GM19397 (cell line): Measurements from ENCODE around the gene SPATA25.
"Not testable (repeated sequence)": the region's sequence is repeated elsewhere in the genome, so short reads cannot be mapped to it uniquely, and the experiment has no call there.

Experiments
- ATAC-seq: cut with Tn5 transposase; IDR thresholded peaks from one replicate; pipeline ENCODE4 v1.9.1; 2021; ENCODE audit warnings: mild to moderate bottlenecking, moderate library complexity; ENCODE audit not compliant: unreplicated experiment

SPATA25 gene

DNA sequence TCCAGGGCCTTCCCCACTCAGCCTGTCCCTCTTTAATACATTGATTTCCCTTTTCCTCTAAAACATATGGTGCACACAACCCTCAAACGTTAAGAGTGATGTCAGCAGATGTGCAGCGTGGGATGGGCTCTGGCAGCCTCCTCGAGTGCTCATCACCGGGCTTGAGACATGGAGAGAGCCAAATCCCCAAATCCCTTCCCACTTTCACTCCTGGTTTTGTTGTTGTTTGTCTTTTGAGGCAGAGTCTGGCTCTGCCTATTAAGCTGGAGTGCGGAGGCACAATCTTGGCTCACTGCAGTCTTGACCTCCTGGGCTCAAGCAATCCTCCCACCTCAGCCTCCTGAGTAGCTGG is 30.3 kb upstream of the SPATA25 start:
- no peak for ATAC-seq

DNA sequence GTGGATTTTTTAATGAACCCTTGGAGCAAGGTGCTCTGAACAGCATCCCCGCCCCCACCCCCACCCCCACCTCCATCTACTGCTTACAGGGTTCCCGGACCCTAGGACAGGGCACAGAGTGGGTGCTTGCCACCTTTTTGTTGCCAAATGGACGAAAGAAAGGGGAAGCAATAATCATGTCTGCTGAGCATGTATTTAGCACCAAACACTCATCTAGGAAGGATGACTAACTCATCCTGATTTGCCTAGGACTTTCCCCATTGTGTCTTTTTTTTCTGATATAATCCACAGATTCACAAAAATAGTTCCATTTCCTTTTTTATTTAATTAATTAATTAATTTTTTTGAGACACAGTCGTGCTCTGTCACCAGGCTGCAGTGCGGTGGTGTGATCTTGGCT is 25.7 kb upstream of the SPATA25 start:
- no peak for ATAC-seq

GRCh38 chr20:45912344-45912682 is 24.9 kb upstream of the SPATA25 start:
- no peak for ATAC-seq

GRCh38 chr20:45911486-45912343 is 24.3 kb upstream of the SPATA25 start, which contains the start of gene PLTP:
Gene PLTP (minus strand): TSS chr20:45912155. CDS start chr20:45911452, 703 bp downstream.
- no peak for ATAC-seq

- ATAC-seq = peak; percentile 84
Observed at GRCh38 chr20:45910670-45911485, 23.5 kb upstream of the SPATA25 start.

DNA sequence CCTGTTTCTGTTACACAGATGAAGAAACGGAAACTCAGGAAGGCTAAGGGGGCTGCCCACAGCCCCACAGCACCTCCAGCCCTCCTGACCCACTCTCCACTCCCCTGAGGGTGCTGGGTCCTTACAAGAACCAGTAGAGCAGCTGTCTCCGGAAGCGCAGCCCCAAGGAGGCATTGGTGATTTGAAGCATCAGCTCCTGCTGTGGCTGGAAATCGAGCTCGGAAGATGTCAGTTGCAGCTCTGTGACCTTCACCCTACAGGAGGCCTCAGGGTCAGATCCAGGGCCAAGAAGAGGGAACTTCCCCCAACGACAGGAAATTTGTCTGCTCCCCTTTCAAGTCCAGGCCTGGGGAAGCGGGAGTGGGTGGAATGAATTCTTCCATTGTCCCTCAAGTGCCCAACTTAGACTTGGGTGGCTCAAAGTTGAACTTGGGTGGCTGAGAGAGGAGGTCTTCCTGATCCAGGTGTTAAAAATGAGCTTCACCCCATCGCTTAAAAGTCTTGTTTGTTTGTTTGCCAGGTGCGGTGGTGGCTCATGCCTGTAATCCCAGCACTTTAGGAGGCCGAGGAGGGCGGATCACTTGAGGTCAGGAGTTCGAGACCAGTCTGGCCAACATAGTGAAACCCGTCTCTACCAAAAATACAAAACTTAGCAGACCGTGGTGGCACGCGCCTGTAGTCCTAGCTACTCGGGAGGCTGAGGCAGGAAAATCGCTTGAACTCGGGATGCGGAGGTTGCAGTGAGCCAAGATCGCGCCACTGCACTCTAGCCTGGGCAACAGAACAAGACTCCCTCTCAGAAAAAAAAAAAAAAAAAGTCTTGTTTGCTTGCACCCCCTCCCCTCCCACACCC is 22.6 kb upstream of the SPATA25 start:
- ATAC-seq = no peak

DNA sequence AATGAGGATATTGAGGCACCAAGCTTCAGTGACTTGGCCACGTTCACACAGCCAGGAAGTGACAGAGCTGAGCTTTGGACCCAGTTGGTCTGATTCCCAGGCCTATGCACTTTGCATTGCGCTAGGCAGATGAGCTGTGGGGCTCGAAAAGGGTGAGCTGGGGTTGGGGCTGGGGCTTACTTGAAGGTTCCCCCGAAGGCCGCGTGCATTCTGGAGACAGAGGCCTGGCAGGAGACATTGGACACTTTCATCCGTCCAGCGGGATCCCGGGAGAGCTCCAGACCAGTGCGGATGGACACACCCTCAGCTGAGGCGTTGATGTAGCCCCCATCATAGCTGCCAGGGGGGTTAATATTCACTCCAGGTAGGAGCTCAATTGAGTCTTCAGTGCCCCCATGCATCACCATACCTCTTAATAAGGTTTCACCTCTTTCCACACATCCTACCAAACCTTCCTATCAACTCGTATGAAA is 21.9 kb upstream of the SPATA25 start:
- no peak for ATAC-seq

DNA sequence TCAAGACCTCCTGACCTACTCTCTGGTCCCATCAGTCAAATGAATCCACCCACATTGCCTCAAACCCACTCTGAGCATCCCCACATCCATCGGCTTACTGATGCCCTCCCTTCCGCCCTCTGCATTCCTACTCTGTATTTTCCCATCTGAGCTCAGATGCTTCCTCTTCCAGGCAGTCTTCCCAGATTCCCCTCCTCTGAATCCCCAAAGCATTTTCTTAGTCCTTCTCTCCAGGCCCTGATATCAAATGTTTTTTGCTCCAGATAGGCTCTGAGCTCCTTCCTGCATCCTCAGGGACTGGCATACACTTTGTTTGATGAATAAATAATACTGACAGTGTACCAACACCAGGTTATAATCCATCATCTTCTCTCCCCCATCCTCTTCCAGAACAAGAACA is 20.7 kb upstream of the SPATA25 start:
- ATAC-seq = no peak

GRCh38 chr20:45907219-45907948 is 20.0 kb upstream of the SPATA25 start:
- ATAC-seq = no peak

- ATAC-seq = no peak
Observed at GRCh38 chr20:45905505-45906079, 18.2 kb upstream of the SPATA25 start.

DNA sequence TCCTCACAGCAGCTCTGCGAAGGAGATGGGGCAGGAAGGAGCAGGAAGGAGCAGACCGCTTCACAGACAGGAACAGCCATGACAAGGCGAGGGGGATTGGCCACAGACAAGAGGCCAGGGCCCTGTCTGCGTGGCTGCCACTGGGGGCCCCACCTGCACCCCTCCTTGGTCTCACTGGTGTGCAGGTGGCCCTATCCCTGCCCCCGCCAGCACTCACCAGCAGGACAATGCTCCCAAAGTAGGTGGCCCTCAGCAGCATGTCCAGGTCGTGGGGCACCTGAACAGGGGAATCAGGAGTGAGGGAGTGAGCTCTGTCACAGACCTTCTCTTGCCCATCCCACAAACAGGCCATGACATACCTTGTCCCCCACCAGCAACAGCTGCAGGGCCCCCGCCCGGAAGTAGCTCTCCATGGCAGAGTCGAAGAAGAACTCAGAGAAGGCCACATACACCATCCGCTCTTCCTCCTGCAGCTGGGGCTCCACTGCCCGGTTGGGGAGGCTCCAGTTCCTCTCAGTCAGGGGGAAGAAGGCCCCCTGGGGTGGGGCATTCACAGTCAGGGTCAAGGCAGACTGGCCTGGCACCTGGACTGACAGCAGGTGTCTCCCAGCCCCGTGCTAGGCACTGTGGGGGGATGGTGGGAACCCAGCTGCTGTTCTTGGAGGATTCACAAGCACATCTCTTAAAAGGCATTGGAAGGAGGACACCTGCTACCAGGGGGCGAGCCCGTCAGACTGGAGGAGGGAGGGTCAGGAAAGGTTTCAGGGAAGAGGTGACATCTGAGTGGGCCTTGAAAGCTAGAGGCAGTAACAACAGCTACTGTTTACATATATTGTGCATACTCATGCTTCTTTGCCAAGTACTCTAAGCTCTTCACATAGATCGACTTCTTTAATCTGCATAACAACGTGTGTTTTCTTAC is 17.4 kb upstream of the SPATA25 start:
- ATAC-seq = no peak

DNA sequence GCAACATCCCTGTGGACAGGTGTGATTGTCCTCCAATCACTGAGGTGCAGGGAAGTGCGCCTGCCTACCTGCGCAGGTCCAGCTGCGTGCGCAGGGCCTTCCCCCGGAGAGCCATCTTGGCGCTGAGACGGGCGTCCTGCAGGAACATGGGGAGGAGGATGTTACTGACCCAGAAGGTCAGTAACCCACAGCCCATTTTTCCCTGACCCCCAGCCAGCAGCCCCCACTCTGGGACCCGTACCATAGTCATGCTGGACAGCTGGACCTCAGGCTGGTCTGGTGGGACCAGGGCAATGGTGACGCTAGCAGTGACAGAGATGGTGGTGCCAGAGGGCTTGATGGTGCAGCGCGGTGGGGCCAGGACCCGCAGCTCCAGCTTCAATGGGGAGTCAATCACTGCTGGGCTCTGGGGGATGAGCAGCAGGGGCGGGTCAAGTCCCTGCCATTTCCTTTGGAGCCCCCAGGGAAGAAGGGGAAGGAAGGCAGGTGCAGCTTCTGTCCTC is 14.8 kb upstream of the SPATA25 start:
- no peak for ATAC-seq

DNA sequence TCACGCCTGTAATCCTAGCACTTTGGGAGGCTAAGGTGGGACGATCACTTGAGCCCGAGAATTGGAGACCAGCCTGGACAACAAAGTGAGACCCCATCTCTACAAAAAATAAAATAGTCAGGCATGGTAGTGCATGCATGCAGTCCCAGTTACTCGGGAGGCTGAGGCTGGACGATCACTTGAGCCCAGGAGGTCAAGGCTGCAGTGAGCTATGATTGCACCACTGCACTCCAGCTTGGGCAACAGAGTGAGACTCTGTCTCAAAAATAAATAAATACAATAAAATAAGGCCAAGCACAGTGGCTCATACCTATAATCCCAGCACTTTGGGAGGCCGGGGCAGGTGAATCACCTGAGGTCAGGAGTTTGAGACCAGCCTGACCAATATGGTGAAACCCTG is 13.9 kb upstream of the SPATA25 start:
- ATAC-seq = not testable (repeated sequence)

GRCh38 chr20:45899046-45899835 is 11.8 kb upstream of the SPATA25 start:
- ATAC-seq = no peak

- no peak for ATAC-seq
Observed at GRCh38 chr20:45898285-45898684, 10.9 kb upstream of the SPATA25 start.

GRCh38 chr20:45897692-45898091 is 10.3 kb upstream of the SPATA25 start:
- no peak for ATAC-seq

GRCh38 chr20:45897289-45897688 is 9.9 kb upstream of the SPATA25 start:
- no peak for ATAC-seq

DNA sequence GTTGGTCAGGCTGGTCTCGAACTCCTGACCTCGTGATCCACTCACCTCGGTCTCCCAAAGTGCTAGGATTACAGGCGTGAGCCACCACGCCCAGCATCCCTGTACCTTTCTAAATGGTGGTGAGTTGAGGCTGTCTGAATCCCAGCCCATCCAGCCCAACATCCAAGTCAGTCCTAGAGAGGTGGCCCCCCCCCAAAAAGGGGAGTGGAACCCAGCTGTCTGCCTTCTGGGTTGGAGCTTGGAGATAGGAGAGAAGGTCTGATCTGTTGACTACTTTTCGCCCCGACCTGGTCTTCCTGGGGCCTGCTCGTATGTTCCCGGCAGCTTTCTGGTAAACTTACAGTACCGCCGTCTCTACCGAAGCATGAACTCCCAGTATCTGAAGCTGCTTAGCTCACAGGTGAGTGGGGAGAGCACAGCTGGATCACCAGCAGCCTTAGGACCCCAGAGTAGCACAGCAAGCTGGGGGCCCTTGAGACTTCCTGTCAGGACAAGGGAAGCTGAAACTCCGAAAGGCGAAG is 9.3 kb upstream of the SPATA25 start:
- no peak for ATAC-seq
